ENCODE measurements around the gene UBE2B. TPM values are rescaled to one million over a fixed set of nuclear protein-coding genes. Genes with fewer than 3 reads are reported as not detected.
A peak's percentile ranks its signal among the peaks of the same experiment; 100 is the strongest.

The UBE2B gene
- total RNA-seq, 3 donors from 2014 or later, result 54.6 to 76.7 (median 72.2) TPM

- Histone ChIP-seq H3K27me3 (no peaks in the 10 kb centered on the region), H3K4me3 (peak overlapping the region in 1 of 3 donors; percentile 5), H3K27ac (peak overlapping the region; percentile 82 to 91), H3K9me3 (no peaks in the 10 kb centered on the region), H3K36me3 (no peaks in the 10 kb centered on the region), H3K4me1 (peaks cover 13 to 29% of the 10 kb centered on the region in 2 donors)
- DNase-seq (ENCODE audit: low spot score in 2 of 2), result peak; percentile 82 to 88
- intact Hi-C loops (cut with DNase I; ENCODE audit: low total_unique reads), result no loop called here
- peak in 2 of 3 donors; percentile 20 to 42 for TF ChIP-seq POLR2AphosphoS5 (IDR thresholded peaks at IDR 0.05)
- TF ChIP-seq POLR2A (IDR thresholded peaks at IDR 0.05), result no peak
Measured at GRCh38 chr5:134436523-134437339, 65.4 kb downstream of the UBE2B start.

GRCh38 chr5:134437340-134437846 is 66.0 kb downstream of the UBE2B start:
- no peak for DNase-seq (ENCODE audit: low spot score in 2 of 2)
- Histone ChIP-seq H3K4me1 (peaks cover 13 to 29% of the 10 kb centered on the region in 2 donors), H3K4me3 (no peak overlapping the region), H3K36me3 (no peaks in the 10 kb centered on the region), H3K27me3 (no peaks in the 10 kb centered on the region), H3K9me3 (no peaks in the 10 kb centered on the region), H3K27ac (peak overlapping the region; percentile 82 to 86)
- intact Hi-C loops (cut with DNase I; ENCODE audit: low total_unique reads), result no loop called here
- no peak for TF ChIP-seq POLR2A (IDR thresholded peaks at IDR 0.05)
- TF ChIP-seq CTCF (IDR thresholded peaks at IDR 0.05), result no peak

GRCh38 chr5:134437847-134438581 is 66.6 kb downstream of the UBE2B start:
- intact Hi-C loops (cut with DNase I; ENCODE audit: low total_unique reads), result no loop called here
- H3K27ac ChIP-seq, result peak overlapping the region; percentile 82 to 86

DNA sequence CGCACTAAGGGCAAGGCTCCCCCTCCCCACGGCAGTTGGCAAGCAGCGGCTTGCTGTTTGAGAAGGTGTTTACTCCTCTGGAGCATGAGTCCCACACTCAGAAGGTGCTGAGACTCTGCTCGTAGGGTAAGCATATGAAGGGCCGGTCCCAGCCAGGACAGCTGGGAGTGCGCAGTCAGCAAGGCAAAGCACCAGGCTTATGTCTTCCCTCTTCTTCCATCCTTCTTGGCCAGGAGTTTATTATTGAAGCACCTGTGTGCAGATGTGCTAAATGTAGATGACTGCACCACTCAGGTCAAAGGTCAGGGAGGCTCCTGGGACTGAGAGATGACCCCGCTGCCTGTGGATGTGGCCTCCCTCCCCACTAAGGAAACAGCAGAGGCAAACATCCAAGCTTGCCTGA is 67.4 kb downstream of the UBE2B start:
- intact Hi-C loops (cut with DNase I; ENCODE audit: low total_unique reads), result no loop called here
- DNase-seq (ENCODE audit: low spot score in 2 of 2), result no peak
- TF ChIP-seq CTCF (IDR thresholded peaks at IDR 0.05) (no peak), POLR2A (IDR thresholded peaks at IDR 0.05) (no peak), POLR2AphosphoS5 (IDR thresholded peaks at IDR 0.05) (no peak)
- H3K9me3 ChIP-seq, result no peaks in the 10 kb centered on the region
- H3K4me1 ChIP-seq, result peaks cover 13 to 29% of the 10 kb centered on the region in 2 donors
- peak overlapping the region; percentile 82 to 86 for H3K27ac ChIP-seq
- no peaks in the 10 kb centered on the region for H3K36me3 ChIP-seq
- no peaks in the 10 kb centered on the region for H3K27me3 ChIP-seq
- H3K4me3 ChIP-seq, result peak overlapping the region in 1 of 3 donors; percentile 21

More at GRCh38 chr5:134437847-134438581, 66.6 kb downstream of the UBE2B start:
- Histone ChIP-seq H3K9me3 (no peaks in the 10 kb centered on the region), H3K36me3 (no peaks in the 10 kb centered on the region), H3K4me3 (no peak overlapping the region), H3K27me3 (no peaks in the 10 kb centered on the region), H3K4me1 (peaks cover 13 to 29% of the 10 kb centered on the region in 2 donors)
- DNase-seq (ENCODE audit: low spot score in 2 of 2), result no peak
- TF ChIP-seq POLR2A (IDR thresholded peaks at IDR 0.05) (no peak), POLR2AphosphoS5 (IDR thresholded peaks at IDR 0.05) (no peak), CTCF (IDR thresholded peaks at IDR 0.05) (no peak)

DNA sequence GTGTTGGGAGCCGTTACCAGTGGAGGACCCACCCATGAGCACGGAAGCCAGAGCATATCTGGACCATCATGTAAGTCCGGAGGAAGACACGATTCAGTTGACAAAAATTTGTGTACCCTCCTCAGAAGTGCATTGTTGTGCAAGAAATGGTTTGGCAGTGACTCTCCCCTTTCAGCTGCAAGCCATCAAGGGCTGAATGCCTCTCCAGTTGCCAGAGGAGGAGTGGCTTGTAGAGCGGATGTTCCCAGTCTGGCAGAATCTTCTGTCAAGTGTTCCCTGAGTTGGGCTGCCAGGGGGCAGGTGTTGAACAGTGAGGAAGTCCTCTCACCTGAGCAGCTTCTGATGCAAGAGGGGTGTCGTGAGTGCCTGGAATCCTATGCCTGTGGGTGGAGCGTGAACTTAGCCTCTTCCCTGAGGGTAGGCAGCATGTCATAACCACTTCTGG is 67.9 kb downstream of the UBE2B start:
- H3K27me3 ChIP-seq, result no peaks in the 10 kb centered on the region
- peaks cover 13 to 29% of the 10 kb centered on the region in 2 donors for H3K4me1 ChIP-seq
- peak overlapping the region; percentile 82 to 86 for H3K27ac ChIP-seq
- DNase-seq (ENCODE audit: low spot score in 2 of 2), result peak; percentile 83 to 98
- TF ChIP-seq CTCF (IDR thresholded peaks at IDR 0.05) (peak in 1 of 3 donors; percentile 26), POLR2AphosphoS5 (IDR thresholded peaks at IDR 0.05) (peak; percentile 88 to 93 (median 90)), POLR2A (IDR thresholded peaks at IDR 0.05) (no peak)
- no peaks in the 10 kb centered on the region for H3K36me3 ChIP-seq
- no peaks in the 10 kb centered on the region for H3K9me3 ChIP-seq
- H3K4me3 ChIP-seq, result peak overlapping the region in 1 of 3 donors; percentile 21
- intact Hi-C loops (cut with DNase I; ENCODE audit: low total_unique reads), result no loop called here
